GM23248 (cell line): ENCODE measurements around the gene RBP5. TPM values are rescaled to one million over a fixed set of nuclear protein-coding genes. Genes with fewer than 3 reads are reported as not detected.

Experiments used
- DNase-seq: peaks from one replicate; pipeline ENCODE4 v3.0.0-alpha.2; 2015
- H2AFZ ChIP-seq: fragments of 200-600 bp; sonication (generic); 2 replicates; pipeline ENCODE4 v1.6.1; 2016; ENCODE audit warnings: antibody characterized with exemption
- H3F3A ChIP-seq: fragments of 200-600 bp; sonication (generic); 2 replicates; pipeline ENCODE4 v1.6.1; 2016; ENCODE audit warnings: mild to moderate bottlenecking, antibody characterized with exemption, mixed run types; ENCODE audit not compliant: insufficient read depth
- H3K27ac ChIP-seq: fragments of 200-600 bp; sonication (generic); 2 replicates; pipeline ENCODE4 v1.5.1; 2016; ENCODE audit warnings: mild to moderate bottlenecking
- H3K27me3 ChIP-seq: fragments of 200-600 bp; sonication (generic); replicated peaks from 2 replicates; pipeline ENCODE4 v1.6.1; 2016; ENCODE audit warnings: mild to moderate bottlenecking; ENCODE audit not compliant: insufficient read depth
- H3K36me3 ChIP-seq: fragments of 200-600 bp; sonication (generic); 2 replicates; pipeline ENCODE4 v1.6.1; 2016; ENCODE audit warnings: low read depth, mild to moderate bottlenecking
- H3K4me1 ChIP-seq: fragments of 200-600 bp; sonication (generic); 2 replicates; pipeline ENCODE4 v1.6.1; 2016; ENCODE audit warnings: mild to moderate bottlenecking; ENCODE audit not compliant: insufficient read depth
- H3K4me2 ChIP-seq: fragments of 200-600 bp; sonication (generic); one replicate; pipeline ENCODE4 v1.6.1; 2016; ENCODE audit warnings: mild to moderate bottlenecking; ENCODE audit not compliant: unreplicated experiment
- H3K4me3 ChIP-seq: fragments of 200-600 bp; sonication (generic); 2 replicates; pipeline ENCODE4 v1.5.1; 2016; ENCODE audit warnings: mild to moderate bottlenecking
- H3K79me2 ChIP-seq: fragments of 200-600 bp; sonication (generic); 2 replicates; pipeline ENCODE4 v1.6.1; 2016; ENCODE audit warnings: mild to moderate bottlenecking; ENCODE audit not compliant: insufficient read depth
- H3K9ac ChIP-seq: fragments of 200-600 bp; sonication (generic); 2 replicates; pipeline ENCODE4 v1.6.1; 2016; ENCODE audit warnings: mild to moderate bottlenecking
- H3K9me2 ChIP-seq: fragments of 200-600 bp; sonication (generic); 2 replicates; pipeline ENCODE4 v1.6.1; 2016; ENCODE audit warnings: mixed run types, mild to moderate bottlenecking, moderate library complexity; ENCODE audit not compliant: insufficient read depth
- H3K9me3 ChIP-seq: fragments of 200-600 bp; sonication (generic); one replicate; pipeline ENCODE4 v1.6.1; 2017; ENCODE audit warnings: low read depth
- H4K20me1 ChIP-seq: fragments of 200-600 bp; sonication (generic); 2 replicates; pipeline ENCODE4 v1.6.0; 2016; ENCODE audit not compliant: insufficient read depth
- EZH2 ChIP-seq: fragments of 200-600 bp; sonication (generic); IDR thresholded peaks from 2 replicates; pipeline ENCODE4 v1.6.1; 2018; ENCODE audit warnings: antibody characterized with exemption, mild to moderate bottlenecking; ENCODE audit not compliant: insufficient read depth, poor library complexity, severe bottlenecking
- EZH2phosphoT487 ChIP-seq: fragments of 200-600 bp; sonication (generic); IDR thresholded peaks from 2 replicates; pipeline ENCODE4 v1.6.1; 2018; ENCODE audit warnings: antibody characterized with exemption, moderate library complexity, mild to moderate bottlenecking, low read depth; ENCODE audit not compliant: insufficient read depth
- WGBS, 2 experiments: methylation state at CpG; one replicate each; pipeline ENCODE4 v1.1.6; 2015 to 2017; ENCODE audit warnings: low lambda C conversion rate in 2 of 2, low coverage in 1 of 2; ENCODE audit errors: missing lambda C conversion rate in 2 of 2; 5-methylcytosine and 5-hydroxymethylcytosine counted together
- in situ Hi-C: fragments of 300-500 bp; cut with MboI; formaldehyde crosslinking; loops from 2 replicates; pipeline ENCODE4 v1.15.0; 2020
- polyA plus RNA-seq: library from polyadenylated mRNA; unstranded; fragments of >200 nt; fragmentation: Nextera tagmentation; extraction: Ambion mirVana; gene quantifications from 2 replicates; pipeline ENCODE4 v1.2.1, GENCODE V29; 2016
- small RNA-seq: library from RNA; depleted of rRNA; stranded (forward); fragments of <200 nt; gene quantifications from one replicate; pipeline ENCODE3, GENCODE V24; 2014; ENCODE audit warnings: low read depth, low replicate concordance
- total RNA-seq: library from RNA; depleted of rRNA; stranded (reverse); fragments of >200 nt; shearing (Covaris generic); gene quantifications from 2 replicates; pipeline ENCODE4 v1.2.3, GENCODE V29; 2014; rRNA removed

RBP5 gene
- total and polyA plus RNA-seq, 2 experiments from 2014 or later: 0.38 TPM; not detected in 1

GRCh38 chr12:7075939-7076338 is 52.8 kb downstream of the RBP5 start:
- Histone ChIP-seq H3F3A (peaks cover 33% of the 10 kb centered on the region), H2AFZ (no peak overlapping the region), H4K20me1 (no peaks in the 10 kb centered on the region), H3K27me3 (no peaks in the 10 kb centered on the region), H3K27ac (peak overlapping the region; percentile 11; the same call in 1 of the 2 replicates), H3K4me2 (peak overlapping the region; percentile 8), H3K9me2 (no peaks in the 10 kb centered on the region), H3K9me3 (no peaks in the 10 kb centered on the region), H3K9ac (no peak overlapping the region), H3K79me2 (no peaks in the 10 kb centered on the region), H3K36me3 (no peaks in the 10 kb centered on the region), H3K4me1 (peaks cover 30% of the 10 kb centered on the region), H3K4me3 (no peak overlapping the region)
- DNase-seq: peak; percentile 86
- in situ Hi-C loops: no loop called here
- TF ChIP-seq EZH2phosphoT487 (no peak), EZH2 (no peak)
- WGBS, 2 experiments: 5 to 14% methylated on average over 3 of the region's 3 CpGs

- peak overlapping the region; percentile 8 for H3K4me2 ChIP-seq
- no peaks in the 10 kb centered on the region for H3K27me3 ChIP-seq
- no peaks in the 10 kb centered on the region for H3K79me2 ChIP-seq
- peaks cover 29% of the 10 kb centered on the region for H3F3A ChIP-seq
- no peak overlapping the region for H3K4me3 ChIP-seq
- H3K27ac ChIP-seq: no peak overlapping the region; the same call in 1 of the 2 replicates
- TF ChIP-seq EZH2phosphoT487: no peak
- TF ChIP-seq EZH2: no peak
- no peaks in the 10 kb centered on the region for H3K36me3 ChIP-seq
- H3K9me2 ChIP-seq: no peaks in the 10 kb centered on the region
- H3K4me1 ChIP-seq: peaks cover 30% of the 10 kb centered on the region
- no peak for DNase-seq
- 97% methylated on average over 3 of the region's 3 CpGs for WGBS, 2 experiments
- no peaks in the 10 kb centered on the region for H3K9me3 ChIP-seq
- in situ Hi-C loops: no loop called here
- no peak overlapping the region for H2AFZ ChIP-seq
- no peak overlapping the region for H3K9ac ChIP-seq
- H4K20me1 ChIP-seq: no peaks in the 10 kb centered on the region
These were observed 53.2 kb downstream of the RBP5 start for GRCh38 chr12:7075518-7075917.

GRCh38 chr12:7073946-7074345 is 54.7 kb downstream of the RBP5 start:
- H3K27ac ChIP-seq: no peak overlapping the region
- no peaks in the 10 kb centered on the region for H3K9me2 ChIP-seq
- H3K4me2 ChIP-seq: no peak overlapping the region
- H3K4me1 ChIP-seq: peaks cover 20% of the 10 kb centered on the region
- DNase-seq: no peak
- no peaks in the 10 kb centered on the region for H3K36me3 ChIP-seq
- no peaks in the 10 kb centered on the region for H3K79me2 ChIP-seq
- H3K4me3 ChIP-seq: no peak overlapping the region
- H3K27me3 ChIP-seq: no peaks in the 10 kb centered on the region
- H3F3A ChIP-seq: peaks cover 17% of the 10 kb centered on the region; the same call in 1 of the 2 replicates
- WGBS, 2 experiments: 0 to 14% methylated on average over 1 of the region's 1 CpG
- no peak overlapping the region for H3K9ac ChIP-seq
- TF ChIP-seq EZH2: no peak
- no peak for TF ChIP-seq EZH2phosphoT487
- in situ Hi-C loops: no loop called here
- H4K20me1 ChIP-seq: no peaks in the 10 kb centered on the region
- no peak overlapping the region for H2AFZ ChIP-seq
- H3K9me3 ChIP-seq: no peaks in the 10 kb centered on the region

Small RNA genes within 50 kb of the gene (small RNA-seq; reads per million reads assigned to genes)
- gene RNU6-485P: not detected

Other genes with a start within 250 kb of the RBP5 start
- 4.3 and 4.6 TPM in 2 replicates for gene LRRC23, start 224.1 kb downstream of the RBP5 start, total RNA-seq
- 4.5 and 6.2 TPM in 2 replicates for gene LRRC23, start 224.1 kb downstream of the RBP5 start, polyA plus RNA-seq
- gene ENO2, start 214.3 kb downstream of the RBP5 start, total RNA-seq: 10.1 and 16.3 TPM in 2 replicates
- 32.8 and 34.2 TPM in 2 replicates for gene ENO2, start 214.3 kb downstream of the RBP5 start, polyA plus RNA-seq
- gene ATN1, start 200.9 kb downstream of the RBP5 start, total RNA-seq: 6.5 and 8.7 TPM in 2 replicates
- 13.3 and 14.7 TPM in 2 replicates for gene ATN1, start 200.9 kb downstream of the RBP5 start, polyA plus RNA-seq
- not detected in 2 replicates for gene RNU7-1, start 185.1 kb downstream of the RBP5 start, total RNA-seq
- gene RNU7-1, start 185.1 kb downstream of the RBP5 start, polyA plus RNA-seq: not detected in 2 replicates
- gene C12orf57, start 184.9 kb downstream of the RBP5 start, total RNA-seq: 261 and 264 TPM in 2 replicates
- gene C12orf57, start 184.9 kb downstream of the RBP5 start, polyA plus RNA-seq: 247 and 257 TPM in 2 replicates
- gene PTPN6, start 177.5 kb downstream of the RBP5 start, total RNA-seq: not detected in 2 replicates
- 0.21 and 0.35 TPM in 2 replicates for gene PTPN6, start 177.5 kb downstream of the RBP5 start, polyA plus RNA-seq
- 212 and 221 TPM in 2 replicates for gene PHB2, start 158.2 kb downstream of the RBP5 start, total RNA-seq
- 130 and 137 TPM in 2 replicates for gene PHB2, start 158.2 kb downstream of the RBP5 start, polyA plus RNA-seq
- 25.9 and 39.2 TPM in 2 replicates for gene EMG1, start 158.0 kb downstream of the RBP5 start, total RNA-seq
- gene EMG1, start 158.0 kb downstream of the RBP5 start, polyA plus RNA-seq: 68.6 and 72.1 TPM in 2 replicates
- 7.7 and 11.8 TPM in 2 replicates for gene LPCAT3, start 110.4 kb downstream of the RBP5 start, total RNA-seq
- 19.7 and 20.4 TPM in 2 replicates for gene LPCAT3, start 110.4 kb downstream of the RBP5 start, polyA plus RNA-seq
- gene C1S, start 68.2 kb downstream of the RBP5 start, total RNA-seq: 174 and 200 TPM in 2 replicates
- gene C1S, start 68.2 kb downstream of the RBP5 start, polyA plus RNA-seq: 195 and 198 TPM in 2 replicates
- 51.1 and 52.2 TPM in 2 replicates for gene C1R, start 36.4 kb downstream of the RBP5 start, total RNA-seq
- gene C1R, start 36.4 kb downstream of the RBP5 start, polyA plus RNA-seq: 75.0 and 78.9 TPM in 2 replicates
- 22.2 and 26.7 TPM in 2 replicates for gene C1RL, start 19.7 kb downstream of the RBP5 start, total RNA-seq
- 14.3 and 14.9 TPM in 2 replicates for gene C1RL, start 19.7 kb downstream of the RBP5 start, polyA plus RNA-seq
- 4.5 and 12.3 TPM in 2 replicates for gene CLSTN3, start 1.5 kb upstream of the RBP5 start, total RNA-seq
- 1.8 and 2.9 TPM in 2 replicates for gene CLSTN3, start 1.5 kb upstream of the RBP5 start, polyA plus RNA-seq
- 22.3 and 27.8 TPM in 2 replicates for gene PEX5, start 60.8 kb upstream of the RBP5 start, total RNA-seq
- 6.6 and 6.8 TPM in 2 replicates for gene PEX5, start 60.8 kb upstream of the RBP5 start, polyA plus RNA-seq
- gene ACSM4, start 175.2 kb upstream of the RBP5 start, total RNA-seq: not detected in 2 replicates
- gene ACSM4, start 175.2 kb upstream of the RBP5 start, polyA plus RNA-seq: not detected in 2 replicates